Loucy (cell line): ENCODE data around the gene NAA20.

Experiments used
- H2AFZ ChIP-seq: fragments of 200-600 bp; sonication (generic); 2 replicates; pipeline ENCODE4 v1.6.0; 2016; ENCODE audit warnings: antibody characterized with exemption, mild to moderate bottlenecking, low read length, moderate library complexity
- H3F3A ChIP-seq: fragments of 200-600 bp; 2 replicates; pipeline ENCODE4 v1.6.0; 2016; ENCODE audit warnings: antibody characterized with exemption, low read depth, mild to moderate bottlenecking
- H3K27me3 ChIP-seq: fragments of 200-600 bp; sonication (generic); 2 replicates; pipeline ENCODE4 v1.6.1; 2014; ENCODE audit warnings: low read length, mild to moderate bottlenecking; ENCODE audit not compliant: insufficient read depth, poor library complexity, severe bottlenecking
- H3K36me3 ChIP-seq: fragments of 200-600 bp; sonication (generic); 2 replicates; pipeline ENCODE4 v1.6.1; 2016; ENCODE audit warnings: low read length; ENCODE audit not compliant: insufficient read depth
- H3K4me1 ChIP-seq: fragments of 200-600 bp; sonication (generic); 2 replicates; pipeline ENCODE4 v1.5.1; 2014; ENCODE audit warnings: low read length, mild to moderate bottlenecking; ENCODE audit not compliant: insufficient read depth, poor library complexity, severe bottlenecking
- H3K4me2 ChIP-seq: fragments of 200-600 bp; sonication (generic); 2 replicates; pipeline ENCODE4 v1.6.0; 2014; ENCODE audit warnings: antibody characterized with exemption, low read length, low read depth, mild to moderate bottlenecking; ENCODE audit not compliant: poor library complexity, severe bottlenecking
- H3K4me3 ChIP-seq: fragments of 200-600 bp; sonication (generic); 2 replicates; pipeline ENCODE4 v1.5.1; 2014; ENCODE audit warnings: low read length, mild to moderate bottlenecking, mixed read lengths; ENCODE audit not compliant: poor library complexity, severe bottlenecking
- H3K79me2 ChIP-seq: fragments of 200-600 bp; sonication (generic); 2 replicates; pipeline ENCODE4 v1.6.1; 2014; ENCODE audit warnings: low read length; ENCODE audit not compliant: insufficient read depth
- H3K9ac ChIP-seq: fragments of 200-600 bp; sonication (generic); 2 replicates; pipeline ENCODE4 v1.6.0; 2014; ENCODE audit warnings: mild to moderate bottlenecking, low read depth, low read length, moderate library complexity; ENCODE audit not compliant: poor library complexity, severe bottlenecking
- H3K9me2 ChIP-seq: fragments of 200-600 bp; sonication (generic); replicated peaks from 2 replicates; pipeline ENCODE4 v1.6.1; 2016; ENCODE audit warnings: low read depth, low read length, mixed read lengths
- H3K9me3 ChIP-seq: fragments of 200-600 bp; sonication (generic); 2 replicates; pipeline ENCODE4 v1.6.1; 2014; ENCODE audit warnings: mild to moderate bottlenecking, antibody characterized with exemption, low read length, low read depth; ENCODE audit not compliant: insufficient read depth
- H4K20me1 ChIP-seq: fragments of 200-600 bp; sonication (generic); 2 replicates; pipeline ENCODE4 v1.6.0; 2014; ENCODE audit warnings: antibody characterized with exemption, low read length, mild to moderate bottlenecking; ENCODE audit not compliant: insufficient read depth, poor library complexity, severe bottlenecking
- EZH2phosphoT487 ChIP-seq: fragments of 200-600 bp; IDR thresholded peaks from 2 replicates; pipeline ENCODE4 v1.6.1; 2018; ENCODE audit warnings: antibody characterized with exemption, mild to moderate bottlenecking, moderate library complexity, borderline replicate concordance
- TF ChIP-seq, protein P1 (sequence below): fragments of 200-600 bp; sonication (generic); conservative IDR thresholded peaks from 2 replicates; pipeline ENCODE4 v1.5.1; 2014; ENCODE audit warnings: mild to moderate bottlenecking, antibody characterized with exemption, low read length

Gene NAA20

DNA sequence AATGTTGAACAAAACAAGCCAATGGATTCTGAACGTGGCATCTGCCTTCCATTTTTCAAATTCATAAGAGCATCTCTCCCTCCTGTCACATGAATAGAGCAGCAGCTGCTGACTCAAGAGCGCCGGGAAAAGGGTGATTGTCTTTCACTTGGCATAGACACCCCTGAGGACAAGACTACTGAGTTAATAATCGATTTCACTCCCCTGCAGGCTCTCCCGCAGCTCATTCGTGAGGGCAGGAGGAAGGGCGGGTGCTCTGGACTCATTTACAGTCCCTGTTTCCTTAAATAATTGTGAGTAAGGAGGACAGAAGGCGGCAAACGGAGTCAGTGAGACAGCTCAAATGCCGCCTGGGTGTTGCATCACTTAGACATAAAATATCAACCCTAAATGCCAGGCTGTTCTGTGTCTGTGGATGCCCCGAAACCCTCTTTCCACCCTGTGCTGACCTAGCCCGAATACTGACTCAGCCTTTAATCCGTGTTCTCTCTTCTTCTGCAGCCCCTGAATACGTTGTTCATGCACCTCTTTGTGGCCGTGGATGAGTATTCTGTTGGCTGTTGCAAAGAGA, 56.7 kb downstream of the NAA20 start:
- Histone ChIP-seq H3K4me2 (no peak overlapping the region), H3K9me2 (no peaks in the 10 kb centered on the region), H3K9ac (no peak overlapping the region), H3F3A (no peaks in the 10 kb centered on the region), H3K79me2 (no peaks in the 10 kb centered on the region), H4K20me1 (no peaks in the 10 kb centered on the region), H3K4me3 (no peak overlapping the region), H3K9me3 (no peaks in the 10 kb centered on the region), H2AFZ (no peak overlapping the region), H3K4me1 (peaks cover 28% of the 10 kb centered on the region), H3K36me3 (no peaks in the 10 kb centered on the region), H3K27me3 (no peaks in the 10 kb centered on the region)
- TF ChIP-seq, protein P1, sequence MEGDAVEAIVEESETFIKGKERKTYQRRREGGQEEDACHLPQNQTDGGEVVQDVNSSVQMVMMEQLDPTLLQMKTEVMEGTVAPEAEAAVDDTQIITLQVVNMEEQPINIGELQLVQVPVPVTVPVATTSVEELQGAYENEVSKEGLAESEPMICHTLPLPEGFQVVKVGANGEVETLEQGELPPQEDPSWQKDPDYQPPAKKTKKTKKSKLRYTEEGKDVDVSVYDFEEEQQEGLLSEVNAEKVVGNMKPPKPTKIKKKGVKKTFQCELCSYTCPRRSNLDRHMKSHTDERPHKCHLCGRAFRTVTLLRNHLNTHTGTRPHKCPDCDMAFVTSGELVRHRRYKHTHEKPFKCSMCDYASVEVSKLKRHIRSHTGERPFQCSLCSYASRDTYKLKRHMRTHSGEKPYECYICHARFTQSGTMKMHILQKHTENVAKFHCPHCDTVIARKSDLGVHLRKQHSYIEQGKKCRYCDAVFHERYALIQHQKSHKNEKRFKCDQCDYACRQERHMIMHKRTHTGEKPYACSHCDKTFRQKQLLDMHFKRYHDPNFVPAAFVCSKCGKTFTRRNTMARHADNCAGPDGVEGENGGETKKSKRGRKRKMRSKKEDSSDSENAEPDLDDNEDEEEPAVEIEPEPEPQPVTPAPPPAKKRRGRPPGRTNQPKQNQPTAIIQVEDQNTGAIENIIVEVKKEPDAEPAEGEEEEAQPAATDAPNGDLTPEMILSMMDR, result no peak
- TF ChIP-seq EZH2phosphoT487, result no peak

- Histone ChIP-seq H3K9ac (no peak overlapping the region), H3K4me1 (peaks cover 25% of the 10 kb centered on the region), H3F3A (no peaks in the 10 kb centered on the region), H4K20me1 (no peaks in the 10 kb centered on the region), H3K9me3 (no peaks in the 10 kb centered on the region), H3K4me2 (no peak overlapping the region), H3K27me3 (no peaks in the 10 kb centered on the region), H2AFZ (no peak overlapping the region), H3K79me2 (no peaks in the 10 kb centered on the region), H3K4me3 (no peak overlapping the region), H3K9me2 (no peaks in the 10 kb centered on the region), H3K36me3 (no peaks in the 10 kb centered on the region)
- no peak for TF ChIP-seq EZH2phosphoT487
- TF ChIP-seq, protein P1, result no peak
Observed at GRCh38 chr20:20075032-20075431, 57.9 kb downstream of the NAA20 start.

GRCh38 chr20:20076297-20077065, 59.3 kb downstream of the NAA20 start:
- Histone ChIP-seq H3K4me3 (no peak overlapping the region), H4K20me1 (no peaks in the 10 kb centered on the region), H3K79me2 (no peaks in the 10 kb centered on the region), H3K4me1 (peaks cover 23% of the 10 kb centered on the region), H3K9me2 (no peaks in the 10 kb centered on the region), H3K4me2 (no peak overlapping the region), H3K36me3 (no peaks in the 10 kb centered on the region), H3F3A (no peaks in the 10 kb centered on the region), H2AFZ (no peak overlapping the region), H3K9ac (no peak overlapping the region), H3K27me3 (no peaks in the 10 kb centered on the region), H3K9me3 (no peaks in the 10 kb centered on the region)
- no peak for TF ChIP-seq EZH2phosphoT487
- TF ChIP-seq, protein P1, result no peak
